Suprapubic skin (tissue), 3 donors: Measurements from ENCODE around the gene RAP1A.

Experiments
- CTCF ChIP-seq, 2 donors: fragments of 200-600 bp in 1 of 2; fragments of 450-650 bp in 1 of 2; sonication (generic) in 1 of 2; IDR thresholded peaks; one replicate each; pipeline ENCODE4 v1.5.1; 2016 to 2019; ENCODE audit warnings: antibody characterized with exemption in 2 of 2, mild to moderate bottlenecking in 1 of 2, moderate library complexity in 1 of 2
- EP300 ChIP-seq: sonication (generic); formaldehyde crosslinking; IDR thresholded peaks from one replicate; pipeline ENCODE4 v1.6.1; 2017; ENCODE audit warnings: antibody characterized with exemption

- TF ChIP-seq CTCF (IDR thresholded peaks at IDR 0.05) = no peak
- no peak for TF ChIP-seq EP300
Observed at GRCh38 chr1:111644506-111644905, 24.9 kb downstream of the RAP1A start.
